Measurements from ENCODE around the gene MYO3B.

- TF ChIP-seq CTCF (IDR thresholded peaks at IDR 0.05) (no peak), EP300 (IDR thresholded peaks at IDR 0.05) (no peak)
Observed at GRCh38 chr2:170306293-170306873, 128.4 kb downstream of the MYO3B start.

Data from esophagus muscularis mucosa (tissue), 3 donors.